DOHH2 (cell line): ENCODE data around the gene CACNA1I.
A peak's percentile ranks its signal among the peaks of the same experiment; 100 is the strongest.

Experiments
- H3F3A ChIP-seq: fragments of 200-600 bp; sonication (generic), shearing (Covaris generic); 2 replicates; pipeline ENCODE4 v1.6.0; 2016; ENCODE audit warnings: antibody characterized with exemption, mild to moderate bottlenecking; ENCODE audit not compliant: control insufficient read depth, insufficient read depth
- H3K27ac ChIP-seq: fragments of 200-600 bp; sonication (generic); 2 replicates; pipeline ENCODE4 v1.5.1; 2014; ENCODE audit warnings: low read depth, mild to moderate bottlenecking, low read length, moderate library complexity
- H3K27me3 ChIP-seq: fragments of 200-600 bp; sonication (generic); 2 replicates; pipeline ENCODE4 v1.6.1; 2014; ENCODE audit warnings: mild to moderate bottlenecking, low read length, mixed read lengths; ENCODE audit not compliant: control insufficient read depth
- H3K36me3 ChIP-seq: fragments of 200-600 bp; sonication (generic); 2 replicates; pipeline ENCODE4 v1.6.1; 2014; ENCODE audit warnings: mild to moderate bottlenecking, low read length, moderate library complexity, mixed read lengths; ENCODE audit not compliant: control insufficient read depth
- H3K4me1 ChIP-seq: fragments of 200-600 bp; sonication (generic); 2 replicates; pipeline ENCODE4 v1.6.1; 2014; ENCODE audit warnings: mild to moderate bottlenecking, low read length, mixed read lengths; ENCODE audit not compliant: control insufficient read depth
- H3K4me2 ChIP-seq: fragments of 200-600 bp; sonication (generic); 2 replicates; pipeline ENCODE4 v1.6.0; 2014; ENCODE audit warnings: mild to moderate bottlenecking, low read length, moderate library complexity
- H3K4me3 ChIP-seq: fragments of 200-600 bp; sonication (generic); 2 replicates; pipeline ENCODE4 v1.5.1; 2014; ENCODE audit warnings: mild to moderate bottlenecking, low read length, mixed read lengths
- H3K79me2 ChIP-seq: fragments of 200-600 bp; sonication (generic); 2 replicates; pipeline ENCODE4 v1.6.1; 2014; ENCODE audit warnings: mild to moderate bottlenecking, low read length, mixed read lengths; ENCODE audit not compliant: control insufficient read depth
- H3K9me2 ChIP-seq: fragments of 200-600 bp; sonication (generic); replicated peaks from 2 replicates; pipeline ENCODE4 v1.6.1; 2014; ENCODE audit warnings: mild to moderate bottlenecking, low read length, mixed read lengths; ENCODE audit not compliant: control insufficient read depth
- H3K9me3 ChIP-seq: fragments of 200-600 bp; sonication (generic); 2 replicates; pipeline ENCODE4 v1.6.1; 2014; ENCODE audit warnings: antibody characterized with exemption, low read length, mixed read lengths; ENCODE audit not compliant: control insufficient read depth, insufficient read depth
- H4K20me1 ChIP-seq: fragments of 200-600 bp; sonication (generic); 2 replicates; pipeline ENCODE4 v1.6.0; 2014; ENCODE audit warnings: low read depth, mild to moderate bottlenecking, antibody characterized with exemption, low read length, moderate library complexity; ENCODE audit not compliant: control insufficient read depth, insufficient read depth
- EZH2phosphoT487 ChIP-seq: fragments of 200-600 bp; sonication (generic); IDR thresholded peaks from 2 replicates; pipeline ENCODE4 v1.6.1; 2017; ENCODE audit warnings: borderline replicate concordance, mild to moderate bottlenecking, antibody characterized with exemption, low read length, moderate library complexity, mixed read lengths
- TF ChIP-seq, protein P1 (sequence below): fragments of 200-600 bp; sonication (generic); IDR thresholded peaks from one replicate; pipeline ENCODE4 v1.5.1; 2014; ENCODE audit warnings: antibody characterized with exemption, mild to moderate bottlenecking, low read depth, low read length; ENCODE audit not compliant: poor library complexity, severe bottlenecking

CACNA1I gene

DNA sequence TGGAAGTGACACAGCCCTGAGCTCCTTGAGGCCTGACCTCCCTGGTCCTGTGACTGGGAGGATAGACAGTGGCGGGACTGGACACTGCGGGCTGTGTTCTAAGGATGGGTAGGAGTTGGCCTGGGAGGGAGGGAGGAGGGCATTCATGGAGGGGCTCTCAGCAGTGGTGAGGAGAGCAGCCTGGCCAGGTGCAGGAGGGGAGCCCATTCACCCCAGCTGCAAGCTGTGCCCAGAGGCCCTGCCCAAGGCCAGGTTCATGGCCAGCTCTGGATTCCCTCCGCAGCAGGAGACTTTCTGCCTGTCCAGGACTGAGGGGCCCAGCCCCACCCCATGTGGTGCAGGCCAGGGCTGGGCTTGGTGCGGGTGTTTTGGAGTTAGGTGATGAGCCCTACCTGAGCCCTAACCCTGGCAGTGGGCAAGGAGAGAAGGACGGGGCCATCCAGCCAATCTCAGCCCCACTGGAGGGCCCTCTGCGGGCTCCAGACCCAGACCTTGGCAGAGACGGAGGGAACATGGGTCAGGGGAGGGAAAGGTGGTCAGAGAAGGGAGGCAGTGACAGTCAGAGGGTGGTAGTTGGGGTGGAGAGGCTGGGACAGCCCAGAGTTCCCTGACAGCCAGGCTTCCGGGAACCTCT is 26.8 kb downstream of the CACNA1I start:
- peaks cover 2% of the 10 kb centered on the region; the same call in 1 of the 2 replicates for H3F3A ChIP-seq
- no peak overlapping the region for H3K4me3 ChIP-seq
- H3K27me3 ChIP-seq, result peaks cover 17% of the 10 kb centered on the region
- H3K36me3 ChIP-seq, result no peaks in the 10 kb centered on the region
- H3K79me2 ChIP-seq, result no peaks in the 10 kb centered on the region
- TF ChIP-seq, protein P1, sequence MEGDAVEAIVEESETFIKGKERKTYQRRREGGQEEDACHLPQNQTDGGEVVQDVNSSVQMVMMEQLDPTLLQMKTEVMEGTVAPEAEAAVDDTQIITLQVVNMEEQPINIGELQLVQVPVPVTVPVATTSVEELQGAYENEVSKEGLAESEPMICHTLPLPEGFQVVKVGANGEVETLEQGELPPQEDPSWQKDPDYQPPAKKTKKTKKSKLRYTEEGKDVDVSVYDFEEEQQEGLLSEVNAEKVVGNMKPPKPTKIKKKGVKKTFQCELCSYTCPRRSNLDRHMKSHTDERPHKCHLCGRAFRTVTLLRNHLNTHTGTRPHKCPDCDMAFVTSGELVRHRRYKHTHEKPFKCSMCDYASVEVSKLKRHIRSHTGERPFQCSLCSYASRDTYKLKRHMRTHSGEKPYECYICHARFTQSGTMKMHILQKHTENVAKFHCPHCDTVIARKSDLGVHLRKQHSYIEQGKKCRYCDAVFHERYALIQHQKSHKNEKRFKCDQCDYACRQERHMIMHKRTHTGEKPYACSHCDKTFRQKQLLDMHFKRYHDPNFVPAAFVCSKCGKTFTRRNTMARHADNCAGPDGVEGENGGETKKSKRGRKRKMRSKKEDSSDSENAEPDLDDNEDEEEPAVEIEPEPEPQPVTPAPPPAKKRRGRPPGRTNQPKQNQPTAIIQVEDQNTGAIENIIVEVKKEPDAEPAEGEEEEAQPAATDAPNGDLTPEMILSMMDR, result no peak
- no peak for TF ChIP-seq EZH2phosphoT487
- no peak overlapping the region for H3K4me2 ChIP-seq
- no peaks in the 10 kb centered on the region for H4K20me1 ChIP-seq
- H3K4me1 ChIP-seq, result peaks cover 22% of the 10 kb centered on the region
- H3K9me3 ChIP-seq, result peaks cover 7% of the 10 kb centered on the region
- H3K9me2 ChIP-seq, result no peaks in the 10 kb centered on the region
- H3K27ac ChIP-seq, result no peak overlapping the region

- no peak for TF ChIP-seq EZH2phosphoT487
- TF ChIP-seq, protein P1, result no peak
- Histone ChIP-seq H3K4me3 (no peak overlapping the region), H3K4me2 (no peak overlapping the region), H3K79me2 (no peaks in the 10 kb centered on the region), H3K27ac (no peak overlapping the region), H3K4me1 (peaks cover 22% of the 10 kb centered on the region), H3K9me2 (no peaks in the 10 kb centered on the region), H3K36me3 (no peaks in the 10 kb centered on the region), H3K27me3 (peaks cover 20% of the 10 kb centered on the region), H4K20me1 (no peaks in the 10 kb centered on the region), H3F3A (peaks cover 2% of the 10 kb centered on the region; the same call in 1 of the 2 replicates), H3K9me3 (peaks cover 7% of the 10 kb centered on the region)
These were observed 27.7 kb downstream of the CACNA1I start for GRCh38 chr22:39598017-39598965.

GRCh38 chr22:39600491-39601179 is 30.1 kb downstream of the CACNA1I start:
- Histone ChIP-seq H3K9me2 (no peaks in the 10 kb centered on the region), H3K36me3 (no peaks in the 10 kb centered on the region), H3K9me3 (peaks cover 7% of the 10 kb centered on the region), H3F3A (peaks cover 2% of the 10 kb centered on the region; the same call in 1 of the 2 replicates), H3K27me3 (peaks cover 33% of the 10 kb centered on the region), H3K4me2 (peak overlapping the region; percentile 49), H3K79me2 (no peaks in the 10 kb centered on the region), H3K4me1 (peaks cover 22% of the 10 kb centered on the region), H4K20me1 (no peaks in the 10 kb centered on the region), H3K27ac (no peak overlapping the region), H3K4me3 (peak overlapping the region; percentile 47)
- TF ChIP-seq, protein P1, result no peak
- no peak for TF ChIP-seq EZH2phosphoT487
